Smooth muscle cell (in vitro differentiated cells): ENCODE measurements around the gene WDR31. TPM values are rescaled to one million over a fixed set of nuclear protein-coding genes. Genes with fewer than 3 reads are reported as not detected.

Source experiments
- DNase-seq: peaks from one replicate; lab custom pipeline; 2025; ENCODE audit not compliant: unreplicated experiment; lab: John Stamatoyannopoulos, UW
- H2AFZ ChIP-seq: fragments of 200-600 bp; sonication (generic); 2 replicates; pipeline ENCODE4 v1.6.0; 2016; ENCODE audit warnings: antibody characterized with exemption, low read depth, mild to moderate bottlenecking
- H3F3A ChIP-seq: fragments of 200-600 bp; sonication (generic); 2 replicates; pipeline ENCODE4 v1.6.0; 2017; ENCODE audit warnings: antibody characterized with exemption, low read depth
- H3K27ac ChIP-seq: fragments of 200-600 bp; sonication (generic); 2 replicates; pipeline ENCODE4 v1.5.1; 2016; ENCODE audit warnings: low read depth, mild to moderate bottlenecking
- H3K27me3 ChIP-seq: fragments of 200-600 bp; sonication (generic); 2 replicates; pipeline ENCODE4 v1.6.1; 2016; ENCODE audit warnings: low read depth, mild to moderate bottlenecking
- H3K36me3 ChIP-seq: fragments of 200-600 bp; sonication (generic); 2 replicates; pipeline ENCODE4 v1.5.1; 2016; ENCODE audit warnings: low read depth
- H3K4me1 ChIP-seq: fragments of 200-600 bp; sonication (generic); 2 replicates; pipeline ENCODE4 v1.5.1; 2016; ENCODE audit warnings: low read depth
- H3K4me2 ChIP-seq: fragments of 200-600 bp; sonication (generic); 2 replicates; pipeline ENCODE4 v1.6.0; 2016; ENCODE audit warnings: mild to moderate bottlenecking
- H3K4me3 ChIP-seq: fragments of 200-600 bp; sonication (generic); 2 replicates; pipeline ENCODE4 v1.5.1; 2016; ENCODE audit warnings: mild to moderate bottlenecking
- H3K79me2 ChIP-seq: fragments of 200-600 bp; sonication (generic); 2 replicates; pipeline ENCODE4 v1.6.0; 2016; ENCODE audit warnings: low read depth, mild to moderate bottlenecking
- H3K9ac ChIP-seq: fragments of 200-600 bp; sonication (generic); 2 replicates; pipeline ENCODE4 v1.6.0; 2016; ENCODE audit warnings: low read depth
- H3K9me3 ChIP-seq: fragments of 200-600 bp; sonication (generic); replicated peaks from 2 replicates; pipeline ENCODE4 v1.5.1; 2016; ENCODE audit warnings: low read depth
- H4K20me1 ChIP-seq: fragments of 200-600 bp; sonication (generic); 2 replicates; pipeline ENCODE4 v1.6.0; 2016; ENCODE audit warnings: low read depth
- CTCF ChIP-seq: fragments of 200-600 bp; sonication (generic); IDR thresholded peaks from 2 replicates; pipeline ENCODE4 v1.5.1; 2017; ENCODE audit warnings: borderline replicate concordance, mild to moderate bottlenecking, antibody characterized with exemption; ENCODE audit not compliant: insufficient read depth, poor library complexity, severe bottlenecking
- WGBS: methylation state at CpG from one replicate; pipeline ENCODE4 v1.1.7; 2016; ENCODE audit warnings: low lambda C conversion rate; 5-methylcytosine and 5-hydroxymethylcytosine counted together
- polyA plus RNA-seq: library from polyadenylated mRNA; unstranded; fragments of >200 nt; fragmentation: Nextera tagmentation; extraction: Ambion mirVana; gene quantifications from 2 replicates; pipeline ENCODE4 v1.2.1, GENCODE V29; 2016
- total RNA-seq: library from RNA; depleted of rRNA; stranded (reverse); fragments of >200 nt; gene quantifications from 2 replicates; pipeline ENCODE4 v1.2.3, GENCODE V29; 2014

WDR31 gene
- total and polyA plus RNA-seq, 2 experiments from 2014 or later: 1.6 to 2.7 TPM

- peaks cover 19% of the 10 kb centered on the region for H3K36me3 ChIP-seq
- WGBS: under 1% methylated on average over 60 of the region's 63 CpGs
- peak within 1 kb of the TSS; percentile 92 for H3K4me2 ChIP-seq
- H3K79me2 ChIP-seq: peaks cover 36% of the 10 kb centered on the region
- DNase-seq: peak; percentile 82
- peak within 1 kb of the TSS; percentile 95 for H3K9ac ChIP-seq
- H3K4me1 ChIP-seq: peaks cover 10% of the 10 kb centered on the region
- peak within 1 kb of the TSS; percentile 93 for H3K27ac ChIP-seq
- TF ChIP-seq CTCF: no peak
- H3K27me3 ChIP-seq: no peaks in the 10 kb centered on the region
- H3F3A ChIP-seq: no peaks in the 10 kb centered on the region
- H4K20me1 ChIP-seq: peaks cover 6% of the 10 kb centered on the region
- peak within 1 kb of the TSS; percentile 85 for H2AFZ ChIP-seq
- H3K4me3 ChIP-seq: peak within 1 kb of the TSS; percentile 70
- H3K9me3 ChIP-seq: no peaks in the 10 kb centered on the region
Measured at GRCh38 chr9:113275157-113276131, 64.6 kb downstream of the WDR31 start, which contains the start of the genes CDC26 and PRPF4. Gene CDC26, minus strand, starts transcription at chr9:113275572. Its CDS starts 3,065 bp downstream, at chr9:113272507. Gene PRPF4, plus strand, starts transcription at chr9:113275658. Its CDS starts 86 bp downstream, at chr9:113275744.

GRCh38 chr9:113274474-113275156 is 65.5 kb downstream of the WDR31 start:
- peak; percentile 69 for TF ChIP-seq CTCF
- peak overlapping the region; percentile 92 for H3K4me2 ChIP-seq
- H3K4me3 ChIP-seq: peak overlapping the region; percentile 70
- no peak for DNase-seq
- no peaks in the 10 kb centered on the region for H3K9me3 ChIP-seq
- peaks cover 10% of the 10 kb centered on the region for H3K4me1 ChIP-seq
- peaks cover 19% of the 10 kb centered on the region for H3K36me3 ChIP-seq
- peaks cover 6% of the 10 kb centered on the region for H4K20me1 ChIP-seq
- H2AFZ ChIP-seq: peak overlapping the region; percentile 85
- H3K9ac ChIP-seq: peak overlapping the region; percentile 95
- 2% methylated on average over 15 of the region's 15 CpGs for WGBS
- peak overlapping the region; percentile 93 for H3K27ac ChIP-seq
- no peaks in the 10 kb centered on the region for H3F3A ChIP-seq
- peaks cover 36% of the 10 kb centered on the region for H3K79me2 ChIP-seq
- no peaks in the 10 kb centered on the region for H3K27me3 ChIP-seq

GRCh38 chr9:113269871-113270270 is 70.2 kb downstream of the WDR31 start:
- Histone ChIP-seq H3K9ac (no peak overlapping the region), H3K9me3 (no peaks in the 10 kb centered on the region), H2AFZ (no peak overlapping the region), H3K4me3 (no peak overlapping the region), H4K20me1 (peaks cover 6% of the 10 kb centered on the region), H3K27ac (no peak overlapping the region), H3K36me3 (peaks cover 12% of the 10 kb centered on the region), H3K4me1 (peaks cover 4% of the 10 kb centered on the region), H3K27me3 (no peaks in the 10 kb centered on the region), H3K79me2 (peaks cover 13% of the 10 kb centered on the region), H3K4me2 (no peak overlapping the region), H3F3A (no peaks in the 10 kb centered on the region)
- no peak for TF ChIP-seq CTCF
- WGBS: 95% methylated on average over 2 of the region's 2 CpGs
- no peak for DNase-seq
